Activated T-cell treated with anti-CD3 and anti-CD28 coated beads, Interleukin-2, amount 50 U/mL, for 4 hours (primary cell): ENCODE measurements around the gene SCAPER. TPM values are rescaled to one million over a fixed set of nuclear protein-coding genes. Genes with fewer than 3 reads are reported as not detected.

Experiments
- ATAC-seq, 2 donors: fragments of 200-7000 bp; cut with Tn5 transposase; one replicate each; pipeline ENCODE4 v1.10.0; 2021
- DNase-seq: peaks from one replicate; pipeline ENCODE4 v3.0.0-alpha.2; 2020
- H3K27me3 Mint-ChIP-seq: one replicate; pipeline ENCODE4 v1.8.0; 2021; ENCODE audit warnings: low read depth, mixed read lengths
- H3K36me3 Mint-ChIP-seq: one replicate; pipeline ENCODE4 v1.8.0; 2022; ENCODE audit warnings: mixed read lengths; ENCODE audit not compliant: insufficient read depth
- H3K4me1 Mint-ChIP-seq: one replicate; pipeline ENCODE4 v1.8.0; 2021; ENCODE audit warnings: low read depth, mixed read lengths
- H3K4me3 Mint-ChIP-seq: one replicate; pipeline ENCODE4 v1.8.0; 2021; ENCODE audit warnings: mild to moderate bottlenecking, moderate library complexity, mixed read lengths
- H3K9me3 Mint-ChIP-seq: one replicate; pipeline ENCODE4 v1.8.0; 2021; ENCODE audit warnings: mixed read lengths
- total RNA-seq, 3 donors: library from RNA; stranded (reverse); gene quantifications; one replicate each; pipeline ENCODE4 v1.2.1, GENCODE V29; 2021

Gene SCAPER
- total RNA-seq, 3 donors from 2014 or later, result 13.0 to 14.8 (median 14.8) TPM

GRCh38 chr15:76669521-76670207 lies 235.5 kb downstream of the SCAPER start:
- H3K9me3 Mint-ChIP-seq, result no peaks in the 10 kb centered on the region
- no peaks in the 10 kb centered on the region for H3K27me3 Mint-ChIP-seq
- DNase-seq (no peak), ATAC-seq (no peak)
- peaks cover 2% of the 10 kb centered on the region for H3K4me1 Mint-ChIP-seq
- H3K4me3 Mint-ChIP-seq, result no peak overlapping the region
- H3K36me3 Mint-ChIP-seq, result peaks cover 21% of the 10 kb centered on the region

- ATAC-seq (no peak), DNase-seq (no peak)
- Mint-ChIP-seq H3K9me3 (no peaks in the 10 kb centered on the region), H3K4me3 (no peak overlapping the region), H3K27me3 (no peaks in the 10 kb centered on the region), H3K36me3 (peaks cover 26% of the 10 kb centered on the region), H3K4me1 (peaks cover 2% of the 10 kb centered on the region)
Measured at GRCh38 chr15:76668900-76669299, 236.2 kb downstream of the SCAPER start.

GRCh38 chr15:76667943-76668715 lies 237.0 kb downstream of the SCAPER start:
- H3K9me3 Mint-ChIP-seq, result no peaks in the 10 kb centered on the region
- DNase-seq (no peak), ATAC-seq (peak; percentile 38 to 53)
- peaks cover 2% of the 10 kb centered on the region for H3K4me1 Mint-ChIP-seq
- H3K36me3 Mint-ChIP-seq, result peaks cover 31% of the 10 kb centered on the region
- no peak overlapping the region for H3K4me3 Mint-ChIP-seq
- no peaks in the 10 kb centered on the region for H3K27me3 Mint-ChIP-seq

GRCh38 chr15:76664895-76665294 lies 240.2 kb downstream of the SCAPER start:
- no peak overlapping the region for H3K4me3 Mint-ChIP-seq
- no peaks in the 10 kb centered on the region for H3K27me3 Mint-ChIP-seq
- peaks cover 2% of the 10 kb centered on the region for H3K4me1 Mint-ChIP-seq
- ATAC-seq (no peak), DNase-seq (no peak)
- peaks cover 4% of the 10 kb centered on the region for H3K9me3 Mint-ChIP-seq
- peaks cover 44% of the 10 kb centered on the region for H3K36me3 Mint-ChIP-seq

GRCh38 chr15:76664411-76664810 lies 240.7 kb downstream of the SCAPER start:
- no peak overlapping the region for H3K4me3 Mint-ChIP-seq
- DNase-seq (no peak), ATAC-seq (no peak)
- H3K27me3 Mint-ChIP-seq, result no peaks in the 10 kb centered on the region
- peaks cover 2% of the 10 kb centered on the region for H3K4me1 Mint-ChIP-seq
- peaks cover 6% of the 10 kb centered on the region for H3K9me3 Mint-ChIP-seq
- peaks cover 47% of the 10 kb centered on the region for H3K36me3 Mint-ChIP-seq

GRCh38 chr15:76663529-76663928 lies 241.6 kb downstream of the SCAPER start:
- DNase-seq, result no peak
- peaks cover 6% of the 10 kb centered on the region for H3K9me3 Mint-ChIP-seq
- peaks cover 52% of the 10 kb centered on the region for H3K36me3 Mint-ChIP-seq
- H3K4me1 Mint-ChIP-seq, result peaks cover 2% of the 10 kb centered on the region
- no peak overlapping the region for H3K4me3 Mint-ChIP-seq
- no peak for ATAC-seq
- no peaks in the 10 kb centered on the region for H3K27me3 Mint-ChIP-seq

- H3K4me1 Mint-ChIP-seq, result peaks cover 6% of the 10 kb centered on the region
- H3K4me3 Mint-ChIP-seq, result no peak overlapping the region
- H3K27me3 Mint-ChIP-seq, result no peaks in the 10 kb centered on the region
- DNase-seq (no peak), ATAC-seq (no peak)
- H3K9me3 Mint-ChIP-seq, result peaks cover 13% of the 10 kb centered on the region
- H3K36me3 Mint-ChIP-seq, result peaks cover 42% of the 10 kb centered on the region
Measured at GRCh38 chr15:76648732-76649444, 256.3 kb downstream of the SCAPER start.

- ATAC-seq (no peak), DNase-seq (no peak)
- Mint-ChIP-seq H3K4me1 (peaks cover 2% of the 10 kb centered on the region), H3K9me3 (peaks cover 3% of the 10 kb centered on the region), H3K4me3 (no peak overlapping the region), H3K27me3 (no peaks in the 10 kb centered on the region), H3K36me3 (peaks cover 35% of the 10 kb centered on the region)
Measured at GRCh38 chr15:76647612-76648011, 257.5 kb downstream of the SCAPER start.

- no peaks in the 10 kb centered on the region for H3K27me3 Mint-ChIP-seq
- DNase-seq (no peak), ATAC-seq (no peak)
- no peak overlapping the region for H3K4me3 Mint-ChIP-seq
- peaks cover 3% of the 10 kb centered on the region for H3K9me3 Mint-ChIP-seq
- no peaks in the 10 kb centered on the region for H3K4me1 Mint-ChIP-seq
- H3K36me3 Mint-ChIP-seq, result peaks cover 33% of the 10 kb centered on the region
Measured at GRCh38 chr15:76644646-76645045, 260.5 kb downstream of the SCAPER start.

- Mint-ChIP-seq H3K36me3 (peaks cover 22% of the 10 kb centered on the region), H3K4me3 (no peak overlapping the region), H3K9me3 (no peaks in the 10 kb centered on the region), H3K4me1 (no peaks in the 10 kb centered on the region), H3K27me3 (no peaks in the 10 kb centered on the region)
- DNase-seq (no peak), ATAC-seq (no peak)
Measured at GRCh38 chr15:76642671-76643070, 262.5 kb downstream of the SCAPER start.

- Mint-ChIP-seq H3K9me3 (no peaks in the 10 kb centered on the region), H3K36me3 (peaks cover 21% of the 10 kb centered on the region)
- ATAC-seq, result no peak
Measured at GRCh38 chr15:76637166-76637565, 268.0 kb downstream of the SCAPER start.

GRCh38 chr15:76636059-76636458 lies 269.1 kb downstream of the SCAPER start:
- DNase-seq, result no peak
- Mint-ChIP-seq H3K27me3 (no peaks in the 10 kb centered on the region), H3K9me3 (no peaks in the 10 kb centered on the region), H3K36me3 (peaks cover 21% of the 10 kb centered on the region), H3K4me1 (no peaks in the 10 kb centered on the region), H3K4me3 (no peak overlapping the region)
- ATAC-seq, result no peak

More at GRCh38 chr15:76637166-76637565, 268.0 kb downstream of the SCAPER start:
- Mint-ChIP-seq H3K27me3 (no peaks in the 10 kb centered on the region), H3K4me3 (no peak overlapping the region), H3K4me1 (no peaks in the 10 kb centered on the region)
- no peak for DNase-seq

GRCh38 chr15:76626611-76627010 lies 278.5 kb downstream of the SCAPER start:
- H3K27me3 Mint-ChIP-seq, result no peaks in the 10 kb centered on the region
- H3K4me3 Mint-ChIP-seq, result no peak overlapping the region
- no peaks in the 10 kb centered on the region for H3K4me1 Mint-ChIP-seq
- peaks cover 13% of the 10 kb centered on the region for H3K36me3 Mint-ChIP-seq
- ATAC-seq, result no peak
- DNase-seq, result no peak
- H3K9me3 Mint-ChIP-seq, result peaks cover 4% of the 10 kb centered on the region

- peaks cover 21% of the 10 kb centered on the region for H3K36me3 Mint-ChIP-seq
- DNase-seq (no peak), ATAC-seq (no peak)
- H3K4me1 Mint-ChIP-seq, result no peaks in the 10 kb centered on the region
- no peaks in the 10 kb centered on the region for H3K27me3 Mint-ChIP-seq
- peaks cover 4% of the 10 kb centered on the region for H3K9me3 Mint-ChIP-seq
- no peak overlapping the region for H3K4me3 Mint-ChIP-seq
Measured at GRCh38 chr15:76625267-76625666, 279.9 kb downstream of the SCAPER start.
